Measurements from ENCODE around the gene MAP2K3. TPM values are rescaled to one million over a fixed set of nuclear protein-coding genes. Genes with fewer than 3 reads are reported as not detected.

The MAP2K3 gene
- total and polyA plus RNA-seq, 10 of the 15 experiments (the other 5 are each of a cell fraction or from before 2014, with no cell fraction given): 0.71 to 39.4 (median 18.6) TPM

GRCh38 chr17:21279582-21279981, 4.9 kb upstream of the MAP2K3 start:
- in situ Hi-C loops (cut with MboI): loop anchor here (5.0 to 10.0 kb wide), 3 partner anchors 45 to 235 kb away; no protein-coding TSS in a partner anchor
- POLR2A ChIA-PET: interaction anchor here (0.8 kb wide), 1 partner anchor 12 kb away, joined by 3 read pairs; no protein-coding TSS in a partner anchor
- Histone ChIP-seq H3K27me3 (replicated peaks in 1 of 2; ENCODE audit: control insufficient read depth in 2 of 2, insufficient read depth in 2 of 2, low read length in 1 of 2) (peaks cover 0 to 8% of the 10 kb centered on the region in 2 experiments; a peak in 3 of 4 replicates), H2AFZ (ENCODE audit: control insufficient read depth, low read depth, low read length) (peak overlapping the region; percentile 45; the same call in 1 of the 2 replicates), H4K20me1 (ENCODE audit: control insufficient read depth, insufficient read depth) (no peaks in the 10 kb centered on the region), H3K4me3 (no peak overlapping the region), H3K36me3 (ENCODE audit: control insufficient read depth in 2 of 2, insufficient read depth in 2 of 2, low read length in 1 of 2) (no peaks in the 10 kb centered on the region), H3K79me2 (ENCODE audit: control insufficient read depth, insufficient read depth, low read length) (peaks cover under 1% of the 10 kb centered on the region; the same call in 1 of the 2 replicates), H3K9me3 (replicated peaks; ENCODE audit: control insufficient read depth, insufficient read depth, low read length) (no peaks in the 10 kb centered on the region), H3K4me2 (ENCODE audit: control insufficient read depth, insufficient read depth) (no peak overlapping the region), H3K27ac (ENCODE audit: control insufficient read depth, insufficient read depth) (no peak overlapping the region), H3K9ac (ENCODE audit: control insufficient read depth, insufficient read depth, low read length) (no peak overlapping the region), H3K4me1 (ENCODE audit: control insufficient read depth, insufficient read depth, low read length) (peaks cover 15% of the 10 kb centered on the region)
- CTCF ChIA-PET: interaction anchor here (0.7 to 3.2 kb wide), 13 partner anchors 8 to 233 kb away, joined by 3 to 37 read pairs (median 4); partner anchors contain the start of gene DHRS7B
- 13% methylated on average over 6 of the region's 6 CpGs for WGBS (ENCODE audit: insufficient coverage, insufficient replicate concordance, low lambda C conversion rate, missing lambda C conversion rate)
- BruUV-seq (replicated peaks): no TSS peak
- RAD21 ChIA-PET (ENCODE audit: unreplicated experiment): interaction anchor here (0.5 to 2.2 kb wide), 7 partner anchors 8 to 234 kb away, joined by 3 to 13 read pairs (median 4); no protein-coding TSS in a partner anchor
- ATAC-seq: no peak
- SMC1A ChIA-PET (ENCODE audit: uncharacterized antibody, unreplicated experiment): interaction anchor here (0.9 to 1.9 kb wide), 6 partner anchors 9 to 233 kb away, joined by 3 to 8 read pairs (median 6); no protein-coding TSS in a partner anchor
- TF ChIP-seq ATF7 (IDR thresholded peaks at IDR 0.05; ENCODE audit: low read depth) (no peak), POLR2A (IDR thresholded peaks at IDR 0.05; ENCODE audit: low read depth, low read length) (no peak), IRF5 (IDR thresholded peaks at IDR 0.05; ENCODE audit: borderline replicate concordance) (no peak), SP1 (IDR thresholded peaks at IDR 0.05; ENCODE audit: low read depth, low read length) (no peak), NR2F1 (conservative IDR thresholded peaks at IDR 0.05) (no peak), ZBED1 (IDR thresholded peaks at IDR 0.05; ENCODE audit: borderline replicate concordance) (no peak), SREBF2 (IDR thresholded peaks at IDR 0.05; ENCODE audit: low read length) (no peak), NFYA (IDR thresholded peaks at IDR 0.05; ENCODE audit: borderline replicate concordance, low read depth, low read length) (no peak), FOXM1 (IDR thresholded peaks at IDR 0.05; ENCODE audit: low read depth, low read length) (no peak), ZZZ3 (IDR thresholded peaks at IDR 0.05; ENCODE audit: control insufficient read depth, insufficient read length, low read depth) (no peak), ZBTB11 (CRISPR knock-in tag; IDR thresholded peaks at IDR 0.05) (no peak), PKNOX1 (IDR thresholded peaks at IDR 0.05) (no peak)
- intact Hi-C loops (cut with micrococcal nuclease; ENCODE audit: unreplicated experiment): no loop called here
- peak; percentile 13 for FAIRE-seq
- no peak for DNase-seq (ENCODE audit: low read depth, low spot score)
